C1 segment of cervical spinal cord (tissue), 14 donors: ENCODE measurements around the gene WDR20.
A peak's percentile ranks its signal among the peaks of the same experiment; 100 is the strongest.
"Not testable (repeated sequence)": the region's sequence is repeated elsewhere in the genome, so short reads cannot be mapped to it uniquely, and the experiment has no call there.

Source experiments
- DNase-seq, 14 donors: peaks; one replicate each; lab custom pipeline; 2025; lab: John Stamatoyannopoulos, UW

Gene WDR20

GRCh38 chr14:102134021-102134420, 5.7 kb upstream of the WDR20 start:
- not testable (repeated sequence) for DNase-seq

- not testable (repeated sequence) for DNase-seq
These were observed 5.0 kb upstream of the WDR20 start for GRCh38 chr14:102134719-102135118.

- not testable (repeated sequence) for DNase-seq
These were observed 4.2 kb upstream of the WDR20 start for GRCh38 chr14:102135456-102135855.

GRCh38 chr14:102138535-102138934, 1.2 kb upstream of the WDR20 start:
- DNase-seq = no peak

GRCh38 chr14:102138961-102139285, 774 bp upstream of the WDR20 start:
- DNase-seq = peak in 2 of 14 donors; percentile 41 to 47

GRCh38 chr14:102140027-102140749, 491 bp downstream of the WDR20 start:
- DNase-seq = peak in 8 of 14 donors; percentile 9 to 71 (median 53)

GRCh38 chr14:102140750-102141145, 1.1 kb downstream of the WDR20 start:
- DNase-seq = peak in 1 of 14 donors; percentile 11

- DNase-seq = no peak
These were observed 2.1 kb downstream of the WDR20 start for GRCh38 chr14:102141797-102142196.

GRCh38 chr14:102144914-102145313, 5.2 kb downstream of the WDR20 start:
- DNase-seq = no peak

GRCh38 chr14:102145395-102145794, 5.7 kb downstream of the WDR20 start:
- DNase-seq = no peak

- no peak for DNase-seq
These were observed 6.7 kb downstream of the WDR20 start for GRCh38 chr14:102146423-102146822.

- DNase-seq = no peak
These were observed 10.4 kb downstream of the WDR20 start for GRCh38 chr14:102150083-102150482.

- no peak for DNase-seq
These were observed 11.0 kb downstream of the WDR20 start for GRCh38 chr14:102150744-102151143.

GRCh38 chr14:102151411-102151810, 11.7 kb downstream of the WDR20 start:
- DNase-seq = not testable (repeated sequence)

- no peak for DNase-seq
These were observed 14.4 kb downstream of the WDR20 start for GRCh38 chr14:102154121-102154520.

- DNase-seq = no peak
These were observed 15.3 kb downstream of the WDR20 start for GRCh38 chr14:102154821-102155549.

- DNase-seq = no peak
These were observed 17.6 kb downstream of the WDR20 start for GRCh38 chr14:102157346-102157745.

- DNase-seq = no peak
These were observed 19.1 kb downstream of the WDR20 start for GRCh38 chr14:102158797-102159196.

GRCh38 chr14:102159841-102160240, 20.1 kb downstream of the WDR20 start:
- no peak for DNase-seq

GRCh38 chr14:102162487-102162886, 22.8 kb downstream of the WDR20 start:
- DNase-seq = no peak

GRCh38 chr14:102164241-102164641, 24.5 kb downstream of the WDR20 start:
- DNase-seq = no peak

- no peak for DNase-seq
These were observed 25.3 kb downstream of the WDR20 start for GRCh38 chr14:102164965-102165364.

- no peak for DNase-seq
These were observed 30.4 kb downstream of the WDR20 start for GRCh38 chr14:102170061-102170460.
